GM13977 (cell line): Measurements from ENCODE around the gene MRM1.
"Not testable (repeated sequence)": the region's sequence is repeated elsewhere in the genome, so short reads cannot be mapped to it uniquely, and the experiment has no call there.

ENCODE experiments used
- DNase-seq: peaks from one replicate; pipeline ENCODE4 v3.0.0; 2012; ENCODE audit warnings: low spot score
- in situ Hi-C: fragments of 300-500 bp; cut with MboI; formaldehyde crosslinking; loops from one replicate; pipeline ENCODE4 v1.12.0; 2022; ENCODE audit warnings: low sequenced_read_pairs, low pct_unique_long_range_greater_than_20kb, mixed read lengths, inconsistent platforms; ENCODE audit not compliant: unreplicated experiment
- TF ChIP-seq, protein P1 (sequence below): IDR thresholded peaks from 2 replicates; pipeline ENCODE4 v1.5.1; 2012; ENCODE audit warnings: mild to moderate bottlenecking, control low read depth; ENCODE audit not compliant: insufficient read depth; ENCODE audit errors: extremely low read depth, missing control alignments

Gene MRM1

DNA sequence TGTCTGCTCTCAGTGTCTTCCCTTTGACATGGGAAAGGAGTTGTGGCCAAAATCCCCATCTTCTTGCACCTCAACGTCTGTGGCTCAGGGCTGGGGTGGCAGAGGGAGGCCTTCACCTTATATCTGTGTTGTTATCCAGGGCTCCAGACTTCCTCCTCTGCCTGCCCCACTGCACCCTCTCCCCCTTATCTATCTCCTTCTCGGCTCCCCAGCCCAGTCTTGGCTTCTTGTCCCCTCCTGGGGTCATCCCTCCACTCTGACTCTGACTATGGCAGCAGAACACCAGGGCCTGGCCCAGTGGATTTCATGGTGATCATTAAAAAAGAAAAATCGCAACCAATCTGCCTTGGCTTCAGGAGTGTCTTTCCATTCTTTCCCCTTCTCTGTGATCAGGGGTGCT lies 918 bp upstream of the MRM1 start:
- in situ Hi-C loops = loop anchor here (25.0 kb wide), 1 partner anchor 787 kb away; the partner anchor contains the start of gene C17orf78
- no peak for DNase-seq
- TF ChIP-seq, protein P1, sequence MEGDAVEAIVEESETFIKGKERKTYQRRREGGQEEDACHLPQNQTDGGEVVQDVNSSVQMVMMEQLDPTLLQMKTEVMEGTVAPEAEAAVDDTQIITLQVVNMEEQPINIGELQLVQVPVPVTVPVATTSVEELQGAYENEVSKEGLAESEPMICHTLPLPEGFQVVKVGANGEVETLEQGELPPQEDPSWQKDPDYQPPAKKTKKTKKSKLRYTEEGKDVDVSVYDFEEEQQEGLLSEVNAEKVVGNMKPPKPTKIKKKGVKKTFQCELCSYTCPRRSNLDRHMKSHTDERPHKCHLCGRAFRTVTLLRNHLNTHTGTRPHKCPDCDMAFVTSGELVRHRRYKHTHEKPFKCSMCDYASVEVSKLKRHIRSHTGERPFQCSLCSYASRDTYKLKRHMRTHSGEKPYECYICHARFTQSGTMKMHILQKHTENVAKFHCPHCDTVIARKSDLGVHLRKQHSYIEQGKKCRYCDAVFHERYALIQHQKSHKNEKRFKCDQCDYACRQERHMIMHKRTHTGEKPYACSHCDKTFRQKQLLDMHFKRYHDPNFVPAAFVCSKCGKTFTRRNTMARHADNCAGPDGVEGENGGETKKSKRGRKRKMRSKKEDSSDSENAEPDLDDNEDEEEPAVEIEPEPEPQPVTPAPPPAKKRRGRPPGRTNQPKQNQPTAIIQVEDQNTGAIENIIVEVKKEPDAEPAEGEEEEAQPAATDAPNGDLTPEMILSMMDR = no peak

- in situ Hi-C loops = loop anchor here (25.0 kb wide), 1 partner anchor 786 kb away; the partner anchor contains the start of gene C17orf78
- no peak for DNase-seq
- TF ChIP-seq, protein P1 = no peak
Measured at GRCh38 chr17:36600936-36601302, 464 bp upstream of the MRM1 start.

GRCh38 chr17:36602030-36602748 lies 806 bp downstream of the MRM1 start:
- in situ Hi-C loops = loop anchor here (25.0 kb wide), 1 partner anchor 785 kb away; the partner anchor contains the start of gene C17orf78
- TF ChIP-seq, protein P1 = no peak
- no peak for DNase-seq

DNA sequence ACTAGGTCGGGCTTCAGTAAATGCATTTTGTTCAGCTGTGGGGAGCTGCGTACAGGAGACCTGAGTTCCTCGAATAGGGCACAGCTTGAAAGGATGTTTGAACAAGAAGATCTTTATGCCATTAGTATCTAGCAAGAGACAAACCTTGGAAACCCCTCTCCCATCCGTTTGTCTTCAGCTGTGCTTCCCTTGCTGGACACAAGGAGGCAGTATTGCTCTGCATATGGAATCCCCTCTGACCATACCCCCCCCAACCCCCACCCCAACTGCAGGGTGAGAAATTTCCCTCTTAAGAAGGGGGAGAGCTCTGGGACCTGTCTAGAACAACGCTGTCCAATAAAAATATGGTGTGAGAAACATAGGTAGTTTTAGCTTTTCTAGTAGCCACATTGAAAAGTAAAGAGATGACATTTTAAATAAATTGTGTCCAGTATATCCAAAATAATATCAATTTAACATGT lies 1.6 kb downstream of the MRM1 start:
- TF ChIP-seq, protein P1 = peak; percentile 76
- in situ Hi-C loops = loop anchor here (25.0 kb wide), 1 partner anchor 784 kb away; the partner anchor contains the start of gene C17orf78
- DNase-seq = peak; percentile 80

GRCh38 chr17:36605028-36605427 lies 3.6 kb downstream of the MRM1 start:
- in situ Hi-C loops = loop anchor here (25.0 kb wide), 1 partner anchor 782 kb away; the partner anchor contains the start of gene C17orf78
- not testable (repeated sequence) for DNase-seq

GRCh38 chr17:36608280-36608679 lies 6.9 kb downstream of the MRM1 start:
- TF ChIP-seq, protein P1 = no peak
- in situ Hi-C loops = loop anchor here (25.0 kb wide), 1 partner anchor 779 kb away; the partner anchor contains the start of gene C17orf78
- no peak for DNase-seq
